MM.1S (cell line): ENCODE data around the gene RND3.

Experiments used
- DNase-seq: peaks from one replicate; pipeline ENCODE4 v3.0.0-alpha.2; 2015
- H2AFZ ChIP-seq: fragments of 300-600 bp; sonication (generic); 2 replicates; pipeline ENCODE4 v1.6.0; 2016; ENCODE audit warnings: antibody characterized with exemption, low read length
- H3F3A ChIP-seq: fragments of 300-600 bp; sonication (generic); 2 replicates; pipeline ENCODE4 v1.6.1; 2016; ENCODE audit warnings: mild to moderate bottlenecking, antibody characterized with exemption, low read length, moderate library complexity, mixed read lengths; ENCODE audit not compliant: insufficient read depth
- H3K27ac ChIP-seq: fragments of 300-600 bp; sonication (generic); 2 replicates; pipeline ENCODE4 v1.5.1; 2016; ENCODE audit warnings: mild to moderate bottlenecking, low read length
- H3K27me3 ChIP-seq: fragments of 300-600 bp; sonication (generic); replicated peaks from 2 replicates; pipeline ENCODE4 v1.6.0; 2016; ENCODE audit warnings: low read length; ENCODE audit not compliant: insufficient read depth
- H3K36me3 ChIP-seq: fragments of 300-600 bp; sonication (generic); replicated peaks from 2 replicates; pipeline ENCODE4 v1.6.1; 2016; ENCODE audit warnings: mild to moderate bottlenecking, low read length, mixed read lengths; ENCODE audit not compliant: insufficient read depth
- H3K4me1 ChIP-seq: fragments of 300-600 bp; sonication (generic); 2 replicates; pipeline ENCODE4 v1.6.1; 2016; ENCODE audit warnings: low read length, mixed read lengths
- H3K4me2 ChIP-seq: fragments of 300-600 bp; sonication (generic); 2 replicates; pipeline ENCODE4 v1.6.0; 2016; ENCODE audit warnings: low read depth, low read length
- H3K4me3 ChIP-seq: fragments of 300-600 bp; sonication (generic); 2 replicates; pipeline ENCODE4 v1.5.1; 2016; ENCODE audit warnings: low read length, mixed read lengths
- H3K79me2 ChIP-seq: fragments of 300-600 bp; sonication (generic); 2 replicates; pipeline ENCODE4 v1.6.1; 2016; ENCODE audit warnings: mixed run types, low read length, mixed read lengths
- H3K9ac ChIP-seq: fragments of 300-600 bp; sonication (generic); 2 replicates; pipeline ENCODE4 v1.6.1; 2016; ENCODE audit warnings: low read length, mixed read lengths
- H3K9me2 ChIP-seq: fragments of 300-600 bp; sonication (generic); replicated peaks from 2 replicates; pipeline ENCODE4 v1.6.1; 2016; ENCODE audit warnings: mild to moderate bottlenecking, low read length, mixed read lengths; ENCODE audit not compliant: insufficient read depth
- H3K9me3 ChIP-seq: fragments of 300-600 bp; sonication (generic); replicated peaks from 2 replicates; pipeline ENCODE4 v1.6.1; 2016; ENCODE audit warnings: mild to moderate bottlenecking, low read length, mixed read lengths; ENCODE audit not compliant: insufficient read depth
- H4K20me1 ChIP-seq: fragments of 300-600 bp; sonication (generic); 2 replicates; pipeline ENCODE4 v1.6.1; 2016; ENCODE audit warnings: mild to moderate bottlenecking, low read length, moderate library complexity, mixed read lengths; ENCODE audit not compliant: insufficient read depth
- EZH2 ChIP-seq: fragments of 300-600 bp; sonication (generic); optimal IDR thresholded peaks from 2 replicates; pipeline ENCODE3; 2017; ENCODE audit warnings: low read depth, mild to moderate bottlenecking, antibody characterized with exemption, low read length, mixed read lengths
- EZH2phosphoT487 ChIP-seq: fragments of 300-600 bp; sonication (generic); IDR thresholded peaks from 2 replicates; pipeline ENCODE4 v1.6.1; 2018; ENCODE audit warnings: antibody characterized with exemption, low read length
- TF ChIP-seq, protein P1 (sequence below): fragments of 300-600 bp; sonication (generic); IDR thresholded peaks from 2 replicates; pipeline ENCODE4 v1.5.1; 2016; ENCODE audit warnings: antibody characterized with exemption, low read length, mixed read lengths

RND3 gene

DNA sequence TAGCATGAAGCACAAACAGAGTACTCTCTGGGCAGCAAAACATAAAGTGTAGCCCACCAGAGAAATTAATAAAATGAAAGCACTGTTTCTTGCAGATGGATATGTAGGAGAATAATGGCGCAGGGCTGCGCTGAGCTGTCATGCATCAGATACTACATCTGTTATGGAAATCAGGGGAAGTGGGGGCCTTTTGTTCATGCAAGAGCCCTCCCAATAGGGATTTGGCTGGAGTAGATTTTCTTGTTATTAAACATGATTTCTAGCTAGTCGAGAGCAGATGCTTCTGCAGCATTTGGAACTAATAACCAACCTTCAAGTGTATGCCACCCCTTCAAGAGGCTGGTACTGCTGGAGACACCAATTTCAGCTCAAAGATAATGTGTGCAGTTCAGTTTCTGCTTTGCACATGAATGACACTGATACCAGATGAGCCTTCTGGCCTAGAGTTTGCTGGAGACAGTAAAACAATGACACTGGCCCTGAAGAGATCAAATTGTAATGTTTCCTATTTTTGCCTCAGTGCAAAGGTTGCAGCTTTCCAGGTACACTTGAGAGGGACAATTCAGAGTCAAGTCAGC lies 58.0 kb downstream of the RND3 start:
- H3K4me3 ChIP-seq: no peak overlapping the region
- TF ChIP-seq EZH2 (no peak), EZH2phosphoT487 (no peak)
- TF ChIP-seq, protein P1, sequence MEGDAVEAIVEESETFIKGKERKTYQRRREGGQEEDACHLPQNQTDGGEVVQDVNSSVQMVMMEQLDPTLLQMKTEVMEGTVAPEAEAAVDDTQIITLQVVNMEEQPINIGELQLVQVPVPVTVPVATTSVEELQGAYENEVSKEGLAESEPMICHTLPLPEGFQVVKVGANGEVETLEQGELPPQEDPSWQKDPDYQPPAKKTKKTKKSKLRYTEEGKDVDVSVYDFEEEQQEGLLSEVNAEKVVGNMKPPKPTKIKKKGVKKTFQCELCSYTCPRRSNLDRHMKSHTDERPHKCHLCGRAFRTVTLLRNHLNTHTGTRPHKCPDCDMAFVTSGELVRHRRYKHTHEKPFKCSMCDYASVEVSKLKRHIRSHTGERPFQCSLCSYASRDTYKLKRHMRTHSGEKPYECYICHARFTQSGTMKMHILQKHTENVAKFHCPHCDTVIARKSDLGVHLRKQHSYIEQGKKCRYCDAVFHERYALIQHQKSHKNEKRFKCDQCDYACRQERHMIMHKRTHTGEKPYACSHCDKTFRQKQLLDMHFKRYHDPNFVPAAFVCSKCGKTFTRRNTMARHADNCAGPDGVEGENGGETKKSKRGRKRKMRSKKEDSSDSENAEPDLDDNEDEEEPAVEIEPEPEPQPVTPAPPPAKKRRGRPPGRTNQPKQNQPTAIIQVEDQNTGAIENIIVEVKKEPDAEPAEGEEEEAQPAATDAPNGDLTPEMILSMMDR: no peak

DNA sequence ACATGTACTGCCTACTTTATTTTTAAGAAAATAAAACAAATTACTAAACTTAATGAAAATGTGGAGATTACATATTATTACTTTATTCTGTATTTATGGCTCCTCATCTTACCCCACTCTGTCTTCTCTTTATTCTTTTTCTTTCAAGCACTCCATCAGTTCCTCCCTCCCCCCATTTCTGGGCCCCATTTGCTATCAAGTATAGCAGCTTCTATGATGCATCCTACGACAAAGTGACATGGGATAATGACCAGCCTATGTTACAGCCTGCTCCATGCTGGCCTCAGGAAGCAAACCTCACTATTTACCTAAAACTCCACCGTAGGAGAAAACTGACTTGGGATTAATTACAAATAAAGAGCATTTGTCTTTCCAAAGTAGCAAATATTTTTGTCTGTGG lies 58.8 kb downstream of the RND3 start:
- Histone ChIP-seq H3K4me2 (no peak overlapping the region), H3K9ac (no peak overlapping the region), H3F3A (no peaks in the 10 kb centered on the region), H3K27me3 (no peaks in the 10 kb centered on the region), H3K4me3 (no peak overlapping the region), H3K9me3 (no peaks in the 10 kb centered on the region), H3K9me2 (no peaks in the 10 kb centered on the region), H3K36me3 (no peaks in the 10 kb centered on the region), H3K79me2 (no peaks in the 10 kb centered on the region), H3K27ac (no peak overlapping the region), H2AFZ (no peak overlapping the region), H4K20me1 (no peaks in the 10 kb centered on the region), H3K4me1 (peaks cover 11% of the 10 kb centered on the region; the same call in 1 of the 2 replicates)
- TF ChIP-seq, protein P1: no peak
- TF ChIP-seq EZH2: no peak
- TF ChIP-seq EZH2phosphoT487: no peak
- no peak for DNase-seq

More for the DNA sequence above, 58.0 kb downstream of the RND3 start:
- no peaks in the 10 kb centered on the region for H3K36me3 ChIP-seq
- H4K20me1 ChIP-seq: no peaks in the 10 kb centered on the region
- H3K27me3 ChIP-seq: no peaks in the 10 kb centered on the region
- no peak overlapping the region for H3K27ac ChIP-seq
- no peak overlapping the region for H3K9ac ChIP-seq
- no peak overlapping the region for H2AFZ ChIP-seq
- no peaks in the 10 kb centered on the region for H3K9me3 ChIP-seq
- peaks cover 11% of the 10 kb centered on the region; the same call in 1 of the 2 replicates for H3K4me1 ChIP-seq
- H3K79me2 ChIP-seq: no peaks in the 10 kb centered on the region
- H3F3A ChIP-seq: no peaks in the 10 kb centered on the region
- DNase-seq: no peak
- H3K4me2 ChIP-seq: no peak overlapping the region
- no peaks in the 10 kb centered on the region for H3K9me2 ChIP-seq

DNA sequence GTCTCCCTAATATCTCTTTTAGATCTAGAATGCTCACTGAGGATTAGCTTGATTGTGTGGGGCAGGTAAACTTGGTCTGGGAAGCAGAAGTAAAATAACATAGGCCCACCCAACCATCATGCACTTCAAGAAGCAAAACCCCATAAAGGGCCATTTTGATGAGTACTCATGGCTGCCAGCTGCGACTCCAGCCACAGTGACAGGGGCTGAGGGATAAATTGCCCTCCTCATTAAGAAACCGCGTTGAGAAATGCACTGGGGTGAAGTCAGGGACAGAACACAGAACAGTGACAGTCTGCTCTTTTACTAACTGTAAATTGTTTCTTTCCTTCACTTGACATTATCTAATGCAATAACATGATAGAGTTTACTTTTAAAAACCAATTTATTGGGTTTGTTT lies 60.2 kb downstream of the RND3 start:
- TF ChIP-seq EZH2 (no peak), EZH2phosphoT487 (no peak)
- TF ChIP-seq, protein P1: no peak
- no peak overlapping the region for H3K27ac ChIP-seq
- H2AFZ ChIP-seq: no peak overlapping the region
- no peaks in the 10 kb centered on the region for H3F3A ChIP-seq
- no peaks in the 10 kb centered on the region for H4K20me1 ChIP-seq
- no peak for DNase-seq
- H3K4me2 ChIP-seq: no peak overlapping the region
- H3K9ac ChIP-seq: no peak overlapping the region
- H3K36me3 ChIP-seq: no peaks in the 10 kb centered on the region
- H3K4me3 ChIP-seq: no peak overlapping the region
- peaks cover 11% of the 10 kb centered on the region; the same call in 1 of the 2 replicates for H3K4me1 ChIP-seq
- H3K9me2 ChIP-seq: no peaks in the 10 kb centered on the region
- H3K27me3 ChIP-seq: no peaks in the 10 kb centered on the region
- H3K9me3 ChIP-seq: no peaks in the 10 kb centered on the region
- no peaks in the 10 kb centered on the region for H3K79me2 ChIP-seq
